Progenitor cell of endocrine pancreas (in vitro differentiated cells): ENCODE data around the gene KLHL26. TPM values are rescaled to one million over a fixed set of nuclear protein-coding genes. Genes with fewer than 3 reads are reported as not detected.

Experiments used
- DNase-seq: peaks from one replicate; pipeline ENCODE4 v3.0.0; 2021; ENCODE audit warnings: low spot score; ENCODE audit not compliant: unreplicated experiment
- H3K27ac Mint-ChIP-seq: 2 replicates; pipeline ENCODE4 v1.8.0; 2021; ENCODE audit warnings: mild to moderate bottlenecking, moderate library complexity, mixed read lengths
- H3K27me3 Mint-ChIP-seq: 2 replicates; pipeline ENCODE4 v1.8.0; 2021; ENCODE audit warnings: mixed read lengths
- H3K36me3 Mint-ChIP-seq: 2 replicates; pipeline ENCODE4 v1.8.0; 2022; ENCODE audit warnings: mixed read lengths; ENCODE audit not compliant: insufficient read depth
- H3K4me1 Mint-ChIP-seq: 2 replicates; pipeline ENCODE4 v1.8.0; 2021; ENCODE audit warnings: low read depth, mixed read lengths
- H3K4me3 Mint-ChIP-seq: 2 replicates; pipeline ENCODE4 v1.8.0; 2021; ENCODE audit warnings: low read depth, mild to moderate bottlenecking, moderate library complexity, mixed read lengths
- H3K9me3 Mint-ChIP-seq: 2 replicates; pipeline ENCODE4 v1.8.0; 2021; ENCODE audit warnings: low read depth, mixed read lengths
- total RNA-seq: library from RNA; stranded (reverse); gene quantifications from 2 replicates; pipeline ENCODE4 v1.2.1, GENCODE V29; 2021
- TF ChIP-seq, protein P1 (sequence below): fragments of 200-600 bp; sonication (generic); IDR thresholded peaks from one replicate; pipeline ENCODE4 v1.5.0; 2021; ENCODE audit warnings: antibody characterized with exemption, mild to moderate bottlenecking; ENCODE audit not compliant: unreplicated experiment

Gene KLHL26
- total RNA-seq, 1 donor from 2014 or later = 12.3 TPM

DNA sequence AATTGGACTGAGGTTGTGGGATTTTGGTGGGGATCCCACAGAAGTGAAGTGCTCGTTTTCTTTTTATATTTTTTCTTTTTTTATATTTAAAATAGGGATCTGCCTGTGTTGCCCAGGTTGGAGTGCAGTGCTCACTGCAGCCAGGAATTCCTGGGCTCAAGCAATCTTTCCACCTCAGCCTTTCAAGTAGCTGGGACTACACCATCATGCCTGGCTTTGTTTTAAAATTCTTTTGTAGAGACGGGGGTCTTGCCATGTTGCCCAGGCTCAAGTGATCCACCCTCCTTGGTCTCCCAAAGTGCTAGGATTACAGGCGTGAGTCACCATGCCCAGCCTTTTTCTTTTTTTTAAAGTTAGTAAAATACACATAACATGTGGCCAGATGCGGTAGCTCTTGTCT lies 67.2 kb downstream of the KLHL26 start:
- DNase-seq = no peak
- TF ChIP-seq, protein P1, sequence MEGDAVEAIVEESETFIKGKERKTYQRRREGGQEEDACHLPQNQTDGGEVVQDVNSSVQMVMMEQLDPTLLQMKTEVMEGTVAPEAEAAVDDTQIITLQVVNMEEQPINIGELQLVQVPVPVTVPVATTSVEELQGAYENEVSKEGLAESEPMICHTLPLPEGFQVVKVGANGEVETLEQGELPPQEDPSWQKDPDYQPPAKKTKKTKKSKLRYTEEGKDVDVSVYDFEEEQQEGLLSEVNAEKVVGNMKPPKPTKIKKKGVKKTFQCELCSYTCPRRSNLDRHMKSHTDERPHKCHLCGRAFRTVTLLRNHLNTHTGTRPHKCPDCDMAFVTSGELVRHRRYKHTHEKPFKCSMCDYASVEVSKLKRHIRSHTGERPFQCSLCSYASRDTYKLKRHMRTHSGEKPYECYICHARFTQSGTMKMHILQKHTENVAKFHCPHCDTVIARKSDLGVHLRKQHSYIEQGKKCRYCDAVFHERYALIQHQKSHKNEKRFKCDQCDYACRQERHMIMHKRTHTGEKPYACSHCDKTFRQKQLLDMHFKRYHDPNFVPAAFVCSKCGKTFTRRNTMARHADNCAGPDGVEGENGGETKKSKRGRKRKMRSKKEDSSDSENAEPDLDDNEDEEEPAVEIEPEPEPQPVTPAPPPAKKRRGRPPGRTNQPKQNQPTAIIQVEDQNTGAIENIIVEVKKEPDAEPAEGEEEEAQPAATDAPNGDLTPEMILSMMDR = no peak
- H3K4me3 Mint-ChIP-seq = no peak overlapping the region
- peaks cover 2% of the 10 kb centered on the region for H3K4me1 Mint-ChIP-seq
- H3K36me3 Mint-ChIP-seq = peaks cover 2% of the 10 kb centered on the region
- H3K27ac Mint-ChIP-seq = no peak overlapping the region
- H3K9me3 Mint-ChIP-seq = peaks cover 3% of the 10 kb centered on the region
- H3K27me3 Mint-ChIP-seq = no peaks in the 10 kb centered on the region

DNA sequence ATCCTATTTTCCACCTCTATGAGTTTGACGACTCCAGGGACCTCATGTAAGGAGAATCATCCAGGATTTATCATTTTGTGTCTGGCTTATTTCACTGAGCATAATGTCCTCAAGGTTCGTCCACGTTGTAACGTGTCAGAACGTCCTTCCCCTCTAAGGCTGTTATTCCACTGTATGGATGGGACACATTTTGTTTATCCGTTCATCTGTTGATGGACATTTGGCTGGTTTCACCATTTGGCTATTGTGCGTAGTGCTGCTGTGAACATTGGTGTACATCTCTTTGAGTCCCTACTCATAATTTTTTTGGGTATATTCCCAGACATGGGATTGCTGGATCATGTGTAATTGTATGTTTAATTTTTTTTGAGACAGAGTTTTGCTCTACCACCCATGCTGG lies 68.1 kb downstream of the KLHL26 start:
- Mint-ChIP-seq H3K4me3 (no peak overlapping the region), H3K27ac (no peak overlapping the region), H3K4me1 (no peaks in the 10 kb centered on the region), H3K9me3 (peaks cover 3% of the 10 kb centered on the region), H3K27me3 (no peaks in the 10 kb centered on the region), H3K36me3 (peaks cover 2% of the 10 kb centered on the region)
- TF ChIP-seq, protein P1 = no peak
- DNase-seq = no peak

DNA sequence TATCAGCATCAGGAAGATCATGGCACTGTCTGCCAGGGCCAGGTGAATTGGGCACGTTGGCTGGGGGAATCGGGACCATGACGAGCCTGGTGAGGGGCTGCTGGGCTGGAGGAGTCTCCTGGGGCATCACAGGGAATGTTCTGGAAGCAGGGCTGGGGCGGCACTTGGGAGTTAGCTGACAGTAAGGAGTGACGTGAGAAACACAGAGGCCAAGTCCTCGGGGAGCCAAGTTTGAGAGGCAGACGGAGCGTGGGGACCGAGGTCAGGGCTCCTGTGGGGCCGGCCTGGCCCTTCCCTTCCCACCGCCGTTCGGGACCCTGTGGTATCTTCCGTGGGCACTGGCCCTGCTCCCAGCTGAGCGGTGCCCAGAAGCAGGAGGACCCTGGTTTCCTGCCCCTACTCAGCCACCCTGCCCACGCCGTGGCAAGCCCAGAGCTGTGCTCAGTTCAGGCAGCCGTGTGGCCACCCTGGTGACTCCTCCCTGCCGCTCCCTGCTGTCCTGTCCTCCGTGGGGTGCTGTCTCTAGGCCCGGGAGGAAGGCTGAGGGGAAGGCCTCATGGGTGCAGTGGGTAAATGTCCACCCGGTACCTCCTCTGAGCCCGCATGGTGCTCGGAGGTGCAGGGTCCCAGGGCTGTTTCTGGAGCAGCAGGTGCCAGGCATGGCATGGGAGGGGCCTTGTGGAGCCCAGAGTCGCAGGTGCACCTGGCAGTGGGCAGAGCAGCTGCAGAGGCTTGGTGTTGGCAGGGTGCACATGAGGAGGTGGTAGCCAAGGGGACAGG lies 71.8 kb downstream of the KLHL26 start:
- no peak for DNase-seq
- H3K27ac Mint-ChIP-seq = no peak overlapping the region
- TF ChIP-seq, protein P1 = no peak
- H3K9me3 Mint-ChIP-seq = peaks cover 3% of the 10 kb centered on the region
- peaks cover 2% of the 10 kb centered on the region for H3K36me3 Mint-ChIP-seq
- H3K27me3 Mint-ChIP-seq = no peaks in the 10 kb centered on the region
- H3K4me3 Mint-ChIP-seq = no peak overlapping the region
- H3K4me1 Mint-ChIP-seq = no peaks in the 10 kb centered on the region

DNA sequence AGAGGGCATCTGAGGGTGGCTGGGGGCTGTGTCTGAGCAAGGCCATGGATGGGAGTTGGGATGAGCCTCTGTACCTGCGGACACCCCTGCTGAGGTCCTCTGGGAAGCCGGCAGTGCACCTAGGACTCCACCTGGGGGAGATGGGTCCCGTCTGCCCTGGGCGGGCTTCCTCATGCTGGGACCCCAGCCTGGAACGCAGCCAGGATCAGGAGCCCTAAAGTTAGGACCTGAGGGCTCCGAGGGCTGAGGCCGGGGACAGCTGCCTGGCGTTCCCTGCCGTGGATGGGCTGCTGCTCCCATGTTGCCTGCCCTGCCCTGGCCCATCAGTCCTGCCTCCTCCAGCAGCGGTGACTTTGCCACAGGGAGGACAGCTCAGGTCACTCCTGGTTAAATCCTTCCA lies 72.7 kb downstream of the KLHL26 start:
- DNase-seq = no peak
- H3K9me3 Mint-ChIP-seq = peaks cover 3% of the 10 kb centered on the region
- no peaks in the 10 kb centered on the region for H3K27me3 Mint-ChIP-seq
- H3K27ac Mint-ChIP-seq = peak overlapping the region; percentile 29
- H3K36me3 Mint-ChIP-seq = peaks cover 2% of the 10 kb centered on the region
- no peaks in the 10 kb centered on the region for H3K4me1 Mint-ChIP-seq
- TF ChIP-seq, protein P1 = no peak
- H3K4me3 Mint-ChIP-seq = no peak overlapping the region

DNA sequence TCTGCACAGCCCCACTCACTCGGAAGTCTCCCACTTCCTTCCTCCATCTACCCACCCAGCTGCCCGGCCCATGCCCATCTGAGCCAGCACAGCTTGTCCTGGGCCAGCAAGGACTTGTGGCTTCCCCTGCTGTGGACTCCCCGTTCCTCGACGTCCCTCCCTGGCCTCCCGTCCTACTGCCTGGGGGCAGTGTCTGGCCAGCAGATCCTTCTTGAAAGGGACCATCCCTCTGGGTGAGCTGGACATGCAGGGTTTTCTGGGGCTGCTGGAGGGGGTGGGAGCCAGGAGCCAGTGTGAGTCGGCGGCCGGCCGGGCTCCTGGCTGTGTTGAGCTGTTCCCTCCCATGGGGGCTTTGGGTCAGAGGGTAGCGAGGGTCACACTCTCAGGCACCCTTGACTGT lies 73.4 kb downstream of the KLHL26 start:
- peaks cover 3% of the 10 kb centered on the region for H3K9me3 Mint-ChIP-seq
- H3K4me1 Mint-ChIP-seq = no peaks in the 10 kb centered on the region
- H3K27ac Mint-ChIP-seq = no peak overlapping the region
- no peak for DNase-seq
- H3K36me3 Mint-ChIP-seq = peaks cover 2% of the 10 kb centered on the region
- H3K4me3 Mint-ChIP-seq = no peak overlapping the region
- H3K27me3 Mint-ChIP-seq = no peaks in the 10 kb centered on the region
- TF ChIP-seq, protein P1 = no peak
